Right lung (tissue), 5 donors: ENCODE measurements around the gene SFMBT1. TPM values are rescaled to one million over a fixed set of nuclear protein-coding genes. Genes with fewer than 3 reads are reported as not detected.

Source experiments
- polyA plus RNA-seq, 5 donors: library from polyadenylated mRNA; unstranded; fragments of 120-200 nt; gene quantifications; one replicate each; pipeline versions ENCODE4 v1.2.1 to v1.2.3, GENCODE V29; 2013; ENCODE audit warnings: inconsistent platforms in 1 of 5, low replicate concordance in 1 of 5; ENCODE audit not compliant: insufficient read length in 5 of 5, insufficient read depth in 1 of 5

Gene SFMBT1
- polyA plus RNA-seq, 5 donors: 7.4 to 10.9 (median 7.9) TPM

Other genes starting within 250 kb of the SFMBT1 start
- gene ITIH4, start 215.4 kb downstream of the SFMBT1 start, polyA plus RNA-seq: 10 to 100 TPM in 3 of 5 donors, 1 to 10 TPM in 2; 8.6 to 12.6 (median 11.1) TPM
- 1 to 10 TPM in 3 of 5 donors, under 1 TPM in 2; 0.53 to 4.8 (median 1.5) TPM for gene MUSTN1, start 211.1 kb downstream of the SFMBT1 start, polyA plus RNA-seq
- gene STIMATE, start 148.5 kb downstream of the SFMBT1 start, polyA plus RNA-seq: 10 to 100 TPM; 13.4 to 18.6 (median 16.0) TPM
- 10 to 100 TPM; 21.3 to 25.4 (median 24.6) TPM for gene RFT1, start 84.4 kb upstream of the SFMBT1 start, polyA plus RNA-seq
- gene PRKCD, start 115.1 kb upstream of the SFMBT1 start, polyA plus RNA-seq: 10 to 100 TPM; 38.6 to 54.7 (median 52.4) TPM
- 100 to 1,000 TPM; 161 to 273 (median 228) TPM for gene TKT, start 209.9 kb upstream of the SFMBT1 start, polyA plus RNA-seq